ENCODE measurements around the gene PLA2G4B.

GRCh38 chr15:41887161-41887560, 48.5 kb downstream of the PLA2G4B start:
- TF ChIP-seq, protein P1, sequence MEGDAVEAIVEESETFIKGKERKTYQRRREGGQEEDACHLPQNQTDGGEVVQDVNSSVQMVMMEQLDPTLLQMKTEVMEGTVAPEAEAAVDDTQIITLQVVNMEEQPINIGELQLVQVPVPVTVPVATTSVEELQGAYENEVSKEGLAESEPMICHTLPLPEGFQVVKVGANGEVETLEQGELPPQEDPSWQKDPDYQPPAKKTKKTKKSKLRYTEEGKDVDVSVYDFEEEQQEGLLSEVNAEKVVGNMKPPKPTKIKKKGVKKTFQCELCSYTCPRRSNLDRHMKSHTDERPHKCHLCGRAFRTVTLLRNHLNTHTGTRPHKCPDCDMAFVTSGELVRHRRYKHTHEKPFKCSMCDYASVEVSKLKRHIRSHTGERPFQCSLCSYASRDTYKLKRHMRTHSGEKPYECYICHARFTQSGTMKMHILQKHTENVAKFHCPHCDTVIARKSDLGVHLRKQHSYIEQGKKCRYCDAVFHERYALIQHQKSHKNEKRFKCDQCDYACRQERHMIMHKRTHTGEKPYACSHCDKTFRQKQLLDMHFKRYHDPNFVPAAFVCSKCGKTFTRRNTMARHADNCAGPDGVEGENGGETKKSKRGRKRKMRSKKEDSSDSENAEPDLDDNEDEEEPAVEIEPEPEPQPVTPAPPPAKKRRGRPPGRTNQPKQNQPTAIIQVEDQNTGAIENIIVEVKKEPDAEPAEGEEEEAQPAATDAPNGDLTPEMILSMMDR (IDR thresholded peaks at IDR 0.05) = no peak
- TF ChIP-seq POLR2A (IDR thresholded peaks at IDR 0.05) = no peak

Measured in prostate gland (tissue), 2 donors.